ENCODE data around the gene SLC30A7.
A peak's percentile ranks its signal among the peaks of the same experiment; 100 is the strongest.
"Not testable (repeated sequence)": the region's sequence is repeated elsewhere in the genome, so short reads cannot be mapped to it uniquely, and the experiment has no call there.

SLC30A7 gene

GRCh38 chr1:100941098-100941527 lies 45.2 kb downstream of the SLC30A7 start:
- no peak for DNase-seq (ENCODE audit: low read depth)

GRCh38 chr1:100941580-100942216 lies 45.8 kb downstream of the SLC30A7 start:
- DNase-seq (ENCODE audit: low read depth), result no peak

GRCh38 chr1:100942304-100943046 lies 46.6 kb downstream of the SLC30A7 start:
- no peak for DNase-seq (ENCODE audit: low read depth)

- no peak for DNase-seq (ENCODE audit: low read depth)
These were observed 47.6 kb downstream of the SLC30A7 start for GRCh38 chr1:100943533-100943932.

- not testable (repeated sequence) for DNase-seq (ENCODE audit: low read depth)
These were observed 50.2 kb downstream of the SLC30A7 start for GRCh38 chr1:100946064-100946463.

- not testable (repeated sequence) for DNase-seq (ENCODE audit: low read depth)
These were observed 51.9 kb downstream of the SLC30A7 start for GRCh38 chr1:100947816-100948215.

- not testable (repeated sequence) for DNase-seq (ENCODE audit: low read depth)
These were observed 53.0 kb downstream of the SLC30A7 start for GRCh38 chr1:100948721-100949405.

- DNase-seq (ENCODE audit: low read depth), result not testable (repeated sequence)
These were observed 53.7 kb downstream of the SLC30A7 start for GRCh38 chr1:100949515-100950158.

GRCh38 chr1:100950337-100950736 lies 54.4 kb downstream of the SLC30A7 start:
- no peak for DNase-seq (ENCODE audit: low read depth)

- no peak for DNase-seq (ENCODE audit: low read depth)
These were observed 54.9 kb downstream of the SLC30A7 start for GRCh38 chr1:100950781-100951180.

GRCh38 chr1:100952104-100952745 lies 56.3 kb downstream of the SLC30A7 start:
- no peak for DNase-seq (ENCODE audit: low read depth)

- peak; percentile 41 for DNase-seq (ENCODE audit: low read depth)
These were observed 57.1 kb downstream of the SLC30A7 start for GRCh38 chr1:100952970-100953369.

- DNase-seq (ENCODE audit: low read depth), result no peak
These were observed 58.3 kb downstream of the SLC30A7 start for GRCh38 chr1:100953960-100954730.

- no peak for DNase-seq (ENCODE audit: low read depth)
These were observed 59.4 kb downstream of the SLC30A7 start for GRCh38 chr1:100955322-100955721.

GRCh38 chr1:100959502-100960060 lies 63.7 kb downstream of the SLC30A7 start:
- no peak for DNase-seq (ENCODE audit: low read depth)

- no peak for DNase-seq (ENCODE audit: low read depth)
These were observed 64.2 kb downstream of the SLC30A7 start for GRCh38 chr1:100960098-100960497.

- no peak for DNase-seq (ENCODE audit: low read depth)
These were observed 72.7 kb downstream of the SLC30A7 start for GRCh38 chr1:100968621-100969020.

GRCh38 chr1:100969327-100969726 lies 73.4 kb downstream of the SLC30A7 start:
- DNase-seq (ENCODE audit: low read depth), result no peak

- DNase-seq (ENCODE audit: low read depth), result no peak
These were observed 75.1 kb downstream of the SLC30A7 start for GRCh38 chr1:100971021-100971420.

GRCh38 chr1:100972185-100972584 lies 76.3 kb downstream of the SLC30A7 start:
- no peak for DNase-seq (ENCODE audit: low read depth)

GRCh38 chr1:100976936-100977335 lies 81.0 kb downstream of the SLC30A7 start:
- DNase-seq (ENCODE audit: low read depth), result no peak

Measured in stimulated activated CD4-positive, alpha-beta T cell treated with anti-CD3 and anti-CD28 coated beads, Interleukin-2, amount 100 ng/mL, for 4 hours (primary cell).